NCI-H1694 (cell line): ENCODE results near the gene CXorf65.

ENCODE experiments used
- DNase-seq: peaks from one replicate; lab custom pipeline; 2025; lab: John Stamatoyannopoulos, UW

The CXorf65 gene

DNA sequence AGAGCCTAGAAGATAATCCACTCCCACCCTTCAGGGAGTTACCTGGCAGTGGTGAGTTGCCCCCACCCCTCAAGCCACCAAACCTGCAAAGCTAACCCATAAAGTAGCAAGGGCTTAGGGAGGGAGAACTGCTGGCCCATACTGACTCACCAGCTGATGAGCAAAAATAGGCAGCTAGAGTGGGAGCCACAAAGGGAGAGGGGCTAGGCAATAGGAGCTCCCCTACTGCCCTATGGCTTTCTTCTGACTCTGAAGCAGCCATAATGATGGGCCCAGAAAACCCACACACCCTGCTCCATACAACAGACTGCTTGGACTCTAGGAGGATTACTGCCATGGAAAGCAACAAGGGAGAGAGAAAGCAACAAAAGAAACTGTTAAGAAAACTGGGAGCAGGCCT, 46.4 kb downstream of the CXorf65 start:
- DNase-seq: no peak

GRCh38 chrX:71057848-71058530, 48.6 kb downstream of the CXorf65 start:
- DNase-seq: no peak

GRCh38 chrX:71056867-71057266, 49.7 kb downstream of the CXorf65 start:
- DNase-seq: no peak
